SIG-M5 treated with dmso at 0.1 percent for 504 hours (cell line): ENCODE measurements around the gene FIGNL2.

Source experiments
- DNase-seq: peaks from one replicate; lab custom pipeline; 2025; ENCODE audit not compliant: unreplicated experiment; lab: John Stamatoyannopoulos, UW

FIGNL2 gene

DNA sequence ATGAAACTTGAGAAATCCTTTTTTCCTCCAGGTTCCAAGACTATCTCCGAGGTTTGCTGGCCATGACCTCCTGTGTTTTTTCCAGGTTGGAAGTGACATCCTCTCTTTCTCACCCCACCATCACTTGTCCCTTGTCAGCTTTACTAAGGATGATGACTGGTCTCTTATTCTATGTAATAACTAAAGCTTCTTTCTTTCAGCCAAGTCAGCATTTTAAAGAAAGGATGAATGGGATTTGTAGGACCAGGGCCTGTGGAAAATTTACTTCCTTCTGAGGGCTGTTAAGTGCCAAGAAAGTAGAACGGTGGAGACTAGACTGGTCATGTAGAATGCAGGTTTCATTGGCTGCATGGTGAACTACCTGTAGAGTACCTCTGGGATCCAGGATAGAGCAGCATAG is 73.6 kb downstream of the FIGNL2 start:
- DNase-seq, result no peak

DNA sequence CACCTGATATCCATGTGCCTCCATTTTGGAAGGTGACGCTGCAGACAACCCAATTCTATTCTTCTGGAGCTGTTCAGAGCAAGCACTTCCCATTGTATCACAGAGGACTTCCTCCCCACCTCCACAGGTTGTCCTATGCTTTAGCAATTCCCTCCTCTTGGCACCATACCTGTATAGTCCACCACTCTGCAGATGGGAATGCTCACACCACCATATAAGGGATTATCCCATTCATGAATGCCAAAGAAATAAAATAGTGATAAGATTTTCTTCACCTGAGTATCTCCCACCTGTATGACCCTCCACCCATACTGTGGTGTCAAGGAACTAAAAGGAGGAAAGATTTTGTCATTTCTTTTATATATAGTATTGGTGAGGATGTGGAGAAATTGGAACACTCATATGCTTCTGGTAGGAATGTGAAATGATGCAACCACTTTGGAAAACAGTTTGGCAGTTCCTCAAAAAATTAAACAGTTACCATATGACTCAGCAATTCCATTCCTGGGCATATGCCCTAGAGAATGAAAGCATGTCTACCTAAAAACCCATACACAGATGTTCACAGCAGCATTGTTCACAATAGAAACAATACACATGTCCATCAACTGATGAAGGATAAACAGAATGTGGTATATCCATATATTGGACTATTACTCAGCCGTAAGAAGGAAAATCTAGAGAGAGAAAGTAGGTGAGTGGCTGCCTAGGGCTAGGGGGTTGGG is 75.2 kb downstream of the FIGNL2 start:
- peak; percentile 18 for DNase-seq

GRCh38 chr12:51771008-51771407 is 77.5 kb downstream of the FIGNL2 start:
- no peak for DNase-seq
